IPS DF 4.7 (cell line): ENCODE results near the gene LIN9.
A peak's percentile ranks its signal among the peaks of the same experiment; 100 is the strongest.

Source experiments
- DNase-seq: peaks from one replicate; pipeline ENCODE4 v3.0.0-alpha.2; 2013; ENCODE audit warnings: low spot score; ENCODE audit errors: extremely low read depth

The LIN9 gene

GRCh38 chr1:226322986-226323385 is 14.0 kb upstream of the LIN9 start:
- no peak for DNase-seq

DNA sequence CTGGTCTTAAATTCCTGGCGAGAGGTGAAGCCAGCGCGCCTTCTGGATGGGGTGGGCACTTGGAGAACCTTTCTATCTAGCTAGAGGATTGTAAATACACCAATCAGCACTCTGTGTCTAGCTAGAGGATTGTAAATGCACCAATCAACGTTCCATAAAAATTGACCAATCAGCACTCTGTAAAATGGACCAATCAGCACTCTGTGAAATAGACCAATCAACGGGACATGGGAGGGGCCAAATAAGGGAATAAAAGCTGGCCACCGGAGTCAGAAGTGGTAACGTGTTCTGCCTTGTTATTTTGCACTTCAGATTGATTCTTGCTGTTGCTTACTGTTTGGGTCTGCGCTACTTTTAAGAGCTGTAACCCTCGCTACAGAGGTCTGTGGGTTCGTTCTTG is 12.0 kb upstream of the LIN9 start:
- no peak for DNase-seq

- DNase-seq = no peak
Observed at GRCh38 chr1:226318471-226318870, 9.5 kb upstream of the LIN9 start.

- no peak for DNase-seq
Observed at GRCh38 chr1:226314055-226314454, 5.1 kb upstream of the LIN9 start.

DNA sequence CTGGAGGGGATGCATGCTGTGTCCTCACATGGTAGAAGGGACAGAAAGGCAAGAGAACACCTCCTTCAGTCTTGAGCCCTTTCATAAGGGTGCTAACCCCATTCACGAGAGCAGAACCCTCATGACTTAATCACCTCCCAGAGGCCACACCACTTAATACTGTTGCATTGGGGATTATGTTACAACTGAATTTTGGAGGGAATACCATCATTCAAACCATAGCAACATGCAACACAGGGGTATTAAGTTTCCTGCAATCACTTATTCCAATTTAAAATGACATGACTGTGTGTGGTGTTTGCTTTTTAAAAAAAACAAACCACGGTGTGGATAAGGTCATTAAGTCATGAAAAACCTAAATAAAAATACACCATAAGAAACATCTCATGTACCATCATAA is 3.1 kb upstream of the LIN9 start:
- DNase-seq = no peak

DNA sequence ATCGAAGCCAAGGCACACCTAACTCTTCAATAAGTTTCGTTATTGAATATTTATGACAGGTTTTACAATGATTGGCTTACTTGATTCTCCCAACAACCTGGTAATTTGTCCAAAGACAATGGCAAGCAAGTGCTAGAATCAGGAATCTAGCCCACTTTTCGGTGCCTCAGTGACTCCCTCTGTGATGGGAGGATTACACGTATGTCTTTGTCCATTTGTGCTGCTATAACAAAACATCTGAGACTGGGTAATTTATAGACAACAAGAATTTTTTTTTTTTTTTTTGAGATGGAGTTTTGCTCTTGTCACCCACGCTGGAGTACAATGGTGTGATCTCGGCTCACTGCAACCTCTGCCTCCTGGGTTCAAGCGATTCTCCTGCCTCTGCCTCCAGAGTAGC is 2.4 kb upstream of the LIN9 start:
- DNase-seq = no peak

DNA sequence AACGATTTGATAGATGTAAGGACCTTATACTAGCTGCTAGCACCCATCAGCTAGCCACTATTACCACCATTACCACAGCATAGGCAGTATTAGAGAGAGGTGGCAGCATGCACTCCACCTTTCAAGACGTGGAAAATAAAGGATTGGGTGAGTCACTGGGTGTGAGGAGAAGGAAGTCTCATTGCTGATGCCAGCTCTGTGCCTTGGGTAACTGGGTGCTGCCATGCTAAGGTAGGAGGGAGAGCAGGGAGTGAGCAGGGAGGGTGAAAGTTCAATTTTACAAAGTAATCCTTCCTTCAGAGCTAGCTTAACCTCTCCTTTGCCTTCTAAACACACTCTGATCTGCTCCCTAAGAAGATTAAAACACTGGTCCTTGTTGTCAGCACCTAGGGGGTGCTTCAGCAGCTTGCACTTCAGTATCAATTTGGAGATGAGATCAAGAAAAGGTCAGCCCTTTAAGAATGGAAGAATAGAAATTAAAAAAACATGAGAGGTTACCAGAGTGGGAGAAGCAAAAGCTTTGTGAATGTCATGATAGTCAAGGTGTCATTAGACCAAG is 1.8 kb upstream of the LIN9 start:
- DNase-seq = no peak

DNA sequence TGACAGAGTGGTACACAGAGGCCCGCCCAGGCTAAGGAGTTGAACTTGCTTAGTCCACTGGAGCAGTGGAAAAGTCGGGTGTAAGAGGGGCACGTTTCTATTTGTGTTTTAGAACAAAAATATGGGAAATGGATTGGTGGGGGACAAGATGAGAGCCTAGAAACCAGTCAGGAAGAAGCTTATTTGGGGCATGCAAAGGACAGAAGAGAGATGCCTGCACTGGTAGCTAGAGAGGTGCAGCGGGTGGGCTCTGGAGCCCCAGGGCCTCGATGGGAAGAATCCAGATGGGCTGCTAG is 1.2 kb upstream of the LIN9 start:
- no peak for DNase-seq

DNA sequence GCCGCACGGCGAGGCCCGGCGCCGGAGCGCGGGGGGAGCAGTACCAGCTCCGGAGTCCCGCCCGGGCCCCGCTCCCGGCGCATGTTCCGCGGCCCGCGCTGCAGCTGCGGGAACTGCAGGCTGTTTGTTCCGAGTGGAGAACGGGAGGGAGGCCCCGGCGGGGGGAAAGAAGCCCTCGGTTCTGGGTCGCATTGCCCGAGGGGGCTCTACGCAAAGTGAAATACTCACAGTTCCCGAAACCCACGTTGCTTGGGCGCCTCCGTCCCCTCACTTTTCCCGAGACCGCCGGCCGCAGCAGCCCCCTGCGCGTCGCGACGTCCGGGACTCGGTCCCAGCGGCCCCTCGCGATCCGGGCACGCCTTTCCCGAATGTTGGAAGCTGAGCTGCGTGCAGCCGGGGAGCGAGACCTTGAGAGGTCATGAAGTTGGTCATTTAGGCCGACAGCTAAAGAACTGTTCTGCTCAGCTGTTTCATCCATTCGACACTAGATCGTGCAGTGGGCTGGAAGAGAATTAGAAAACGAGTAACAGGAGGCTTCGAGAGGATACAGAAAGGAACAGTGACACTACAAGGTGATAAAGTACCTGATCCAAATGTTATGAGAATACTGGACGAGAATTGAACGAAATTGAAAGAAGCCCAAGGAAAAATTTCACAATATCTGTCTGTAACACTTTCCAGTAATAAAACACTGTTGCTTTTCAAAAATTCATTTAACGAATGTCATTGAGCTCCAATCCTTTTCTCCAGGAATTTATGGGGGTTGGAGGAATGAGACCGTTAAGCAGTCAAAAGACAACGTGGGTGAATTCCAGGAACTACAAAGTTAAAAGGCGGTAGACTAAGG is 657 bp upstream of the LIN9 start:
- DNase-seq = no peak

DNA sequence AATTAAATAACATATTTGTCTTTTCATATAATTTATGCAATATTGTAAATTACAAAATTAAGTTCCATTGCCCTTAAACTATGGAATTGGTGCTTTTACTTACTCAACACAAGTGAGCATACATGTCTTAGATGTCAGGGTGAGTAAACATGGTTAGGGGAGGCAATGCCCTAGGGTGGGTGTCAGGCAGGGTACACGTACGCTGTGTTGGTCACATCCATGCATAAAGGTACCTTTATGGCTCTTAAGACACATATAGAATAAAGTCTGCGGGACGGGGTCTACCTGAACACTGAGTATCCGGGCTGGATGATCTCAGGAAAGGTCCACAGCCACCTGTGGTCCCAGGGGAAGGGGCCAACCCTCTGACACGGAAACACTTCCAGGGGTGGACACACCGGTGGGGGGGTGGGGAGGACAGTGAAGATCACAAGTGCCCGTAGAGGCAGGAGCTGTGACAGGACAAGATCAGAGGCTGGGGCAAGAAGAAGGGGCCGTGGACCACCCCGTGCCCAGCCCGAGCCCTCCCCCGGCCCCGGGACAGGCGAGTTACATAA is 720 bp downstream of the LIN9 start:
- no peak for DNase-seq

- DNase-seq = no peak
Observed at GRCh38 chr1:226306425-226306824, 2.5 kb downstream of the LIN9 start.

DNA sequence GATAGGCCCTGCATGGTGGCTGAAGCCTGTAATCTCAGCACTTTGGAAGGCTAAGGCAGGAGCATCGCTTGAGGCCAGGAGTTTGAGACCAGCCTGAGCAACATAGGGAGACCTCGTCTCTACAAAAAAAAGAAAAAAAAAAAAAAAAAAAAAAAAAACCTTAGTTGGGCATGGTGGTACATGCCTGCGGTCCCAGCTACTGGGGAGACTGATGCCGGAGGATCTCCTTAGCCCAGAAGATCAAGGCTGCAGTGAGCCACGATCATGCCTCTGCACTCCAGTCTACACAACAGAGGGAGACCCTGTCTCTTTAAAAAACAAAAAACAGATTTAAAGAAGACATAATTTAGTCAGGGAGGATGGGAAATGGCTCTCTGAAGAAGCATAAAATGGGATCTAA is 3.8 kb downstream of the LIN9 start:
- DNase-seq = no peak

DNA sequence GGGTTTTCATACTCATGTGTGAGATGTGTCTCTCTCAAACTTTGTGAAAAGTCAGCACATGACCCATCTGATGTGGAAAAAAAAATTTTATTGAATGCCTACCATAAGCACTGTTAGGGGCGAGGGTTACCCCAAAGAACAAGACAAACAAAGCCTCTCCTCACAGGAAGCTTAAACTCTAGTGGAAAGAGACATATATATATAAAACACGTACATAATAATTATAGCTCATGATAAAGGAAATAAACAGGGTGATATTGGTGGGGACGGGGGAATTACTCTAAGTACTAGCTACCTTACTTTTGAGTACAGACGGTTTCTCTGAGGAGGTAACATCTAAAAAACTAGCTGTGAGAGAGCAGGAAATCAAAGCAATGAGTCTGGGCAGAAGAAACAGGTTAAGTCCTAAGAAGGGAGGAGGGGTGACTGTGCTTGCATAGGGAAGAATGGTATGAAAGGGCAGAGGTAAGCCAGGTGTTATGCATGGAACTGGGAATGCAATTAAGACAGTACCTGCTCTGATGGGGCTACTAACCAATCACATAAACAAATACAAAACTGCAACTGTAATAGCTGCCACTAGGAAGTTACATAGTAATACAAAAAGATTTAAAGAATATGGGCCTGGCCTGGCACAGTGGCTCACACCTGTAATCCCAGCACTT is 4.5 kb downstream of the LIN9 start:
- DNase-seq = peak; percentile 22

DNA sequence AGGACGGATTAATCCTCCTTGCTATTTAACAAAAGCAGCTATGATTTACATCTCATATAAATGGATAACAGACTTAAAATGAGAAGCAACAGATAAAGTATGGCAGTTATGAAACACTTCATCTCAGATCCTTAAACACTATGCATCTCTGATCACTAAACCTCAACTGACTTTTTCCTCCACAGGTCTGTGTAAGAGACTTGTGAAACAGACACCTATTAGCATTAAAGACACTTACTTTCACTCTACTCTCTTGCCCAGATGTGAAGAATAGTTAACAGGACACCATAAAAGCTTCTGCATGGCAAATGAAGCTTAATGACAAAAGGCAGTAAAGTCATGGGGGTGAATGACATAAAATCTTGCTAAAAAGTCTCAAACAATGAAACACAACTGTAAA is 6.2 kb downstream of the LIN9 start:
- no peak for DNase-seq

- no peak for DNase-seq
Observed at GRCh38 chr1:226296911-226297310, 12.1 kb downstream of the LIN9 start.

DNA sequence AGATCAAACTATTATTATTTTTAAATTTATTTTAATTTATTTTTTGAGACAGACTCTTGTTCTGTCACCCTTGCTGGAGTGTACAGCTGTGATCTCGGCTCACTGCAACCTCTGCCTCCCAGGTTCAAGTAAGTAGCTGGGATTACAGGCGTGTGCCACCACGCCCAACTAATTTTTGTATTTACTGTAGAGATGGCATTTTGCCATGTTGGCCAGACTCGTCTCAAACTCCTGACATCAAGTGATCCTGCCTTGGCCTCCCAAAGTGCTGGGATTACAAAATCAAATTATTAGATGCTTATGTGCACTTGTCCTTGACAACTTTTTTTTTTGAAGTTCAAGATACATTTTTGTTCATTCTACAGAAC is 15.4 kb downstream of the LIN9 start:
- no peak for DNase-seq

DNA sequence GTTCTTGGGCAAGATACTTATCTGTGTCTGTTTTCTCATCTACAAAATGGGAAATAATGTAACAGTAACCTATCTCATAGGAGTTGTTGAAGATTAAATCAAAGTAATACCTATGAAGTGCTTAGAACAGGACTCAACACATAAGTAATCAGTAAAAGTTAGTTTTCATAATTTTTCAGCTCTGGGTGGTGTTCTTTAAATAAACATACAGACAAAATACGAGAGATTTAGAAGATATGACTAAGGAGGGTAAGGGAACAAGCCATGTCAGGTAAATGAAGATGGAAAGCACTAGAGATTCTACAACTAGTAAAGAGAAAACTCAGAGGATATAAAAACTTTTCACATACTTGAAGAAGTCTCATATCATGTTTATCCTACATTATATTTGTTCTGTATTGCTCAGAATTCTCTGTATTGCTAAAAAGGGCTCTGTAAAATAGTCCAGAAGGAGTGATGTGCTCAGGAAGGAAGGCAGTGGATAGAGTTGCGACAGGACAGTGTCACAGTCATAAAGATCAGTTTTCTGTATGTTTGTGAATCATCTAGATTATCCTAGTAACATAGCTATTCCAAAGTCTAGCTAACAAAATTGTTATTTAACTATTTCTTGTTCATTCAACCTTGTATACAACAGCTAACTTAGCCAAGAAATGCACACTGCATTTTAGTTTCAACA is 16.0 kb downstream of the LIN9 start:
- no peak for DNase-seq

DNA sequence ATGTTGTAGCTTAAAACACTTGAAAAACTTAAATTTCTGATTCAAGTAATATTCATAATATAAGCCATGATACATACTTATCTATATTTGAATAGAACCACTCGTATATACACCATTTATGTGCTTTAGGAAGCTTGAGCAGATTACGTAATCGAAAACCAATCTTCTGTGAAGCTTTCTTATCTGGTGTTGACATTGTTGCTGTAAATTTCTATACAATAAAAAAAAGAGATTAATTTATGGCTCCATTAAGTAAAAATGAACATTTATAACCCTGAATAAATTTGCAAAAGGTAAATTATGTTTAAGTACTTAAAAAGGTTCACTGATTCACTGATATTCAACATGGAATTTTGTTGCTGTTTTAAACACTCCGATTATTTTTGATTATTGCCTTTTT is 21.4 kb downstream of the LIN9 start:
- no peak for DNase-seq

GRCh38 chr1:226281058-226281457 is 27.9 kb downstream of the LIN9 start:
- DNase-seq = no peak

GRCh38 chr1:226279498-226279897 is 29.5 kb downstream of the LIN9 start:
- no peak for DNase-seq

DNA sequence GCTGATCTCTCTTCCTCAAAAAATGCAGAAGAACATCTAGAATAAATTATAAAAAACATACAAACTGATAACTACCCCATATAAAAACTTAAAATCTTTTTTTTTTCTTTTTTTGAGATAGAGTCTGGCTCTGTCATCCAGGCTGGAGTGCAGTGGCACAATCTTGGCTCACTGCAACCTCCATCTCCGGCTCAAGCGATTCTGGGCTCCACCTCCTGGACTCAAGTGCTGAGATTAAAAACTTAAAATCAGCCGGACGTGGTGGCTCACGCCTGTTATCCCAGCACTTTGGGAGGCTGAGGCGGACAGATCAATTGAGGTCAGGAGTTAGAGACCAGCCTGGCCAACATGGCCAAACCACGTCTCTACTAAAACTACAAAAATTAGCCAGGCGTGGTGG is 31.1 kb downstream of the LIN9 start:
- DNase-seq = no peak

GRCh38 chr1:226276987-226277386 is 32.0 kb downstream of the LIN9 start:
- no peak for DNase-seq
